H9 (cell line): Measurements from ENCODE around the gene COL27A1. TPM values are rescaled to one million over a fixed set of nuclear protein-coding genes. Genes with fewer than 3 reads are reported as not detected.
A peak's percentile ranks its signal among the peaks of the same experiment; 100 is the strongest.

Experiments used
- DNase-seq: peaks from one replicate; pipeline ENCODE4 v3.0.0-alpha.2; 2017
- H2AFZ ChIP-seq: one replicate; pipeline ENCODE4 v1.6.1; 2013; ENCODE audit warnings: mild to moderate bottlenecking, low read length, control low read depth, moderate library complexity
- H2AK5ac ChIP-seq: 2 replicates; pipeline ENCODE4 v1.6.1; 2013; ENCODE audit warnings: low read length, control low read depth, mixed read lengths; ENCODE audit not compliant: insufficient read length
- H2BK120ac ChIP-seq: one replicate; pipeline ENCODE4 v1.6.1; 2013; ENCODE audit warnings: low read depth, mild to moderate bottlenecking, low read length, control low read depth, inconsistent platforms; ENCODE audit not compliant: poor library complexity, severe bottlenecking
- H2BK12ac ChIP-seq: 2 replicates; pipeline ENCODE4 v1.6.1; 2013; ENCODE audit warnings: low read length, control low read depth, mixed read lengths, low read depth; ENCODE audit not compliant: insufficient read length
- H2BK15ac ChIP-seq: 2 replicates; pipeline ENCODE4 v1.6.1; 2013; ENCODE audit warnings: low read depth, low read length, control low read depth
- H2BK20ac ChIP-seq: one replicate; pipeline ENCODE4 v1.6.1; 2013; ENCODE audit warnings: low read depth, mild to moderate bottlenecking, low read length, control low read depth, inconsistent platforms; ENCODE audit not compliant: poor library complexity, severe bottlenecking
- H2BK5ac ChIP-seq: 2 replicates; pipeline ENCODE4 v1.6.1; 2013; ENCODE audit warnings: low read length, control low read depth, mixed read lengths; ENCODE audit not compliant: insufficient read length
- H3K14ac ChIP-seq: 2 replicates; pipeline ENCODE4 v1.6.1; 2013; ENCODE audit warnings: low read length, control low read depth; ENCODE audit not compliant: insufficient read depth
- H3K18ac ChIP-seq: 2 replicates; pipeline ENCODE4 v1.6.1; 2013; ENCODE audit warnings: low read depth, mild to moderate bottlenecking, mixed read lengths, low read length, control low read depth; ENCODE audit not compliant: insufficient read length
- H3K23ac ChIP-seq: 2 replicates; pipeline ENCODE4 v1.6.1; 2013; ENCODE audit warnings: low read length, control low read depth, mixed read lengths, low read depth; ENCODE audit not compliant: insufficient read length
- H3K23me2 ChIP-seq: 2 replicates; pipeline ENCODE4 v1.6.1; 2013; ENCODE audit warnings: low read depth, mild to moderate bottlenecking, mixed read lengths, low read length, control low read depth; ENCODE audit not compliant: insufficient read length, poor library complexity, severe bottlenecking
- H3K27ac ChIP-seq: 2 replicates; pipeline ENCODE4 v1.5.1; 2013; ENCODE audit warnings: low read length, control low read depth, mixed read lengths, low read depth; ENCODE audit not compliant: insufficient read length
- H3K27me3 ChIP-seq: 2 replicates; pipeline ENCODE4 v1.6.1; 2013; ENCODE audit warnings: low read length, control low read depth, inconsistent platforms; ENCODE audit not compliant: insufficient read depth
- H3K4ac ChIP-seq: 2 replicates; pipeline ENCODE4 v1.6.1; 2013; ENCODE audit warnings: low read depth, mild to moderate bottlenecking, control low read depth, inconsistent platforms, low read length, moderate library complexity
- H3K4me1 ChIP-seq: 2 replicates; pipeline ENCODE4 v1.6.1; 2013; ENCODE audit warnings: low read length, control low read depth, inconsistent platforms; ENCODE audit not compliant: insufficient read depth
- H3K4me2 ChIP-seq: 2 replicates; pipeline ENCODE4 v1.6.1; 2013; ENCODE audit warnings: low read length, control low read depth, mixed read lengths; ENCODE audit not compliant: insufficient read length, insufficient read depth
- H3K56ac ChIP-seq: 2 replicates; pipeline ENCODE4 v1.6.1; 2013; ENCODE audit warnings: low read depth, mild to moderate bottlenecking, mixed read lengths, low read length, control low read depth; ENCODE audit not compliant: insufficient read length
- H3K79me1 ChIP-seq: 2 replicates; pipeline ENCODE4 v1.6.1; 2013; ENCODE audit warnings: low read depth, mild to moderate bottlenecking, moderate library complexity, low read length, control low read depth, inconsistent platforms; ENCODE audit not compliant: insufficient read depth, poor library complexity, severe bottlenecking
- H3K79me2 ChIP-seq: 2 replicates; pipeline ENCODE4 v1.6.1; 2013; ENCODE audit warnings: low read length, control low read depth, inconsistent platforms; ENCODE audit not compliant: insufficient read depth
- H3K9ac ChIP-seq: 2 replicates; pipeline ENCODE4 v1.6.1; 2013; ENCODE audit warnings: low read length, control low read depth, mixed read lengths; ENCODE audit not compliant: insufficient read length; ENCODE audit errors: extremely low read depth
- H3K9me3 ChIP-seq: one replicate; pipeline ENCODE4 v1.6.1; 2013; ENCODE audit warnings: low read depth, low read length, inconsistent platforms; ENCODE audit not compliant: control insufficient read depth
- H3T11ph ChIP-seq: one replicate; pipeline ENCODE4 v1.6.1; 2013; ENCODE audit warnings: mild to moderate bottlenecking, low read length, control low read depth, inconsistent platforms
- H4K20me1 ChIP-seq: one replicate; pipeline ENCODE4 v1.6.1; 2013; ENCODE audit not compliant: control insufficient read depth, insufficient read length, insufficient read depth
- H4K5ac ChIP-seq: 2 replicates; pipeline ENCODE4 v1.6.1; 2013; ENCODE audit warnings: low read depth, mild to moderate bottlenecking, mixed read lengths, low read length, control low read depth; ENCODE audit not compliant: insufficient read length
- H4K8ac ChIP-seq: replicated peaks from 2 replicates; pipeline ENCODE4 v1.6.1; 2013; ENCODE audit warnings: low read length, control low read depth, mixed read lengths, low read depth; ENCODE audit not compliant: insufficient read length
- H4K91ac ChIP-seq: 2 replicates; pipeline ENCODE4 v1.6.1; 2013; ENCODE audit warnings: low read depth, mild to moderate bottlenecking, moderate library complexity, mixed read lengths, low read length, control low read depth; ENCODE audit not compliant: insufficient read length
- H3K27ac Mint-ChIP-seq, 3 experiments: 2 replicates in 2 of 3; 3 replicates in 1 of 3; pipeline ENCODE4 v1.8.0; 2020 to 2021; ENCODE audit warnings: mixed read lengths in 3 of 3, mild to moderate bottlenecking in 1 of 3, moderate library complexity in 1 of 3
- H3K27me3 Mint-ChIP-seq: 2 replicates; pipeline ENCODE4 v1.8.0; 2021; ENCODE audit warnings: low read depth, mild to moderate bottlenecking, moderate library complexity, mixed read lengths
- H3K36me3 Mint-ChIP-seq, 3 experiments: 2 replicates in 2 of 3; 3 replicates in 1 of 3; pipeline ENCODE4 v1.8.0; 2020 to 2021; ENCODE audit warnings: low read depth in 3 of 3, mixed read lengths in 3 of 3; ENCODE audit not compliant: insufficient read depth in 1 of 3
- H3K4me1 Mint-ChIP-seq, 2 experiments: 2 replicates each; pipeline ENCODE4 v1.8.0; 2020; ENCODE audit warnings: mixed read lengths in 2 of 2
- H3K4me3 Mint-ChIP-seq, 2 experiments: 2 replicates in 1 of 2; 3 replicates in 1 of 2; pipeline ENCODE4 v1.8.0; 2020 to 2021; ENCODE audit warnings: mild to moderate bottlenecking in 2 of 2, mixed read lengths in 2 of 2, moderate library complexity in 1 of 2
- H3K9me3 Mint-ChIP-seq, 2 experiments: 2 replicates in 1 of 2; 3 replicates in 1 of 2; pipeline ENCODE4 v1.8.0; 2020; ENCODE audit warnings: mild to moderate bottlenecking in 2 of 2, mixed read lengths in 2 of 2, moderate library complexity in 1 of 2
- WGBS: extraction: QIAGEN DNeasy Blood & Tissue Kit; methylation state at CpG from one replicate; pipeline ENCODE4 v1.1.7; 2013; ENCODE audit warnings: missing lambda C conversion rate, low lambda C conversion rate, mixed read lengths; ENCODE audit not compliant: insufficient read length; ENCODE audit errors: extremely low coverage; 5-methylcytosine and 5-hydroxymethylcytosine counted together
- total RNA-seq: library from RNA; stranded (reverse); gene quantifications from 2 replicates; pipeline ENCODE4 v1.2.1, GENCODE V29; 2021
- TF ChIP-seq, protein P1 (sequence below): fragments of 200-600 bp; sonication (generic); conservative IDR thresholded peaks from 3 replicates; pipeline ENCODE4 v1.8.0; 2021; ENCODE audit warnings: antibody characterized with exemption, mild to moderate bottlenecking

COL27A1 gene
- total RNA-seq, 1 experiment from 2014 or later: 17.9 TPM

DNA sequence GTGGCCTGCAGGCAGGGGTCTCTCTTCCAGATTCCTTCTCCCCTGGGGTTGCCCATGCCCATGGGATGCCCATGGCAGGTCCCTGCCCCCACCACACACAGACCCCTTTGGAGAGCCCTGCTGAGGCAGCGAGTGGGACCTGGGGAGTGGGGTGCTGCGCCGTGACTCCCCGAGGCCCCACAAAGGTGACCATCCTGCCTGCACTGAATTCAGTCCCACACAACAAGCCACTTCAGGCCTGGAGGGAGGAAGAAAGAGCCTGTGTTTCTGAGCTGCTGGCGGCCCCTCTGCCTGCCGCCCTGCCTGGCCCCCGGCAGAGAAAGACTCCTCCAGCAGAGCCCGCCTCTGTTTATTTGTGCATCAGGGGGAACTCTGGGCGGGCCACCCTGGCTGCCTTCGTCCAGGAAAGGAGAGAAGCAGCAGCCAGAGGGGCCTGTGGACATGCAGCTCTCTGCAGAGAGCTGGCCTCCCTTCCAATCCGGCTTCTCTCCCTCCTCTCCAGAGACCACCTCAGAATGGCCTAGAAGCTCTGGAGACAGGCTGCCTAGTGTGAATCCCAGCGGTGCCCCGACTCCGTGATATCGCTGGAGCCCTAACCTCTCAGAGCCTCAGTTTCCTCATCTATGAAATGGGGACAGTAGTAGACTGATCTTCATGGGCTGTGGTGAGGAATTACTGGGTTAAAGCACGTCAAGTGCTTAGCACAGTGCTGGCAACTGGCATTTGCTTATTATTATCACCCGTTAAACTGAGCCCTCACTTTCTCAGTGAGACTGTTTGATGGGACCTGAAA, 72.9 kb downstream of the COL27A1 start:
- Histone ChIP-seq H3K9ac (no peak overlapping the region), H4K8ac (no peak overlapping the region), H4K5ac (no peak overlapping the region), H3T11ph (no peak overlapping the region), H3K4me2 (no peak overlapping the region), H2AFZ (no peak overlapping the region), H3K4me1 (0 out of 2 replicates have a peak, but pooled peaks cover 3% of the 10 kb centered on the region), H3K79me1 (no peaks in the 10 kb centered on the region), H4K91ac (no peak overlapping the region), H3K27ac (no peak overlapping the region), H2BK5ac (no peak overlapping the region), H2AK5ac (no peak overlapping the region), H2BK12ac (no peak overlapping the region), H3K14ac (no peak overlapping the region; the same call in 1 of the 2 replicates), H3K18ac (no peak overlapping the region), H3K4ac (no peak overlapping the region), H3K9me3 (no peaks in the 10 kb centered on the region), H3K23me2 (no peaks in the 10 kb centered on the region), H3K27me3 (no peaks in the 10 kb centered on the region), H4K20me1 (no peaks in the 10 kb centered on the region), H2BK20ac (no peak overlapping the region), H3K56ac (no peak overlapping the region), H2BK120ac (no peak overlapping the region), H3K79me2 (no peaks in the 10 kb centered on the region), H2BK15ac (no peak overlapping the region), H3K23ac (no peak overlapping the region)
- Mint-ChIP-seq H3K27ac (peak overlapping the region in 2 of 3 experiments; percentile 28 to 88; a peak in 1 of 7 replicates), H3K27me3 (peaks cover 5% of the 10 kb centered on the region), H3K4me3 (no peak overlapping the region), H3K9me3 (no peaks in the 10 kb centered on the region; a peak in 2 of 5 replicates), H3K4me1 (peaks cover 32 to 52% of the 10 kb centered on the region in 2 experiments), H3K36me3 (no peaks in the 10 kb centered on the region)
- no peak for DNase-seq
- TF ChIP-seq, protein P1, sequence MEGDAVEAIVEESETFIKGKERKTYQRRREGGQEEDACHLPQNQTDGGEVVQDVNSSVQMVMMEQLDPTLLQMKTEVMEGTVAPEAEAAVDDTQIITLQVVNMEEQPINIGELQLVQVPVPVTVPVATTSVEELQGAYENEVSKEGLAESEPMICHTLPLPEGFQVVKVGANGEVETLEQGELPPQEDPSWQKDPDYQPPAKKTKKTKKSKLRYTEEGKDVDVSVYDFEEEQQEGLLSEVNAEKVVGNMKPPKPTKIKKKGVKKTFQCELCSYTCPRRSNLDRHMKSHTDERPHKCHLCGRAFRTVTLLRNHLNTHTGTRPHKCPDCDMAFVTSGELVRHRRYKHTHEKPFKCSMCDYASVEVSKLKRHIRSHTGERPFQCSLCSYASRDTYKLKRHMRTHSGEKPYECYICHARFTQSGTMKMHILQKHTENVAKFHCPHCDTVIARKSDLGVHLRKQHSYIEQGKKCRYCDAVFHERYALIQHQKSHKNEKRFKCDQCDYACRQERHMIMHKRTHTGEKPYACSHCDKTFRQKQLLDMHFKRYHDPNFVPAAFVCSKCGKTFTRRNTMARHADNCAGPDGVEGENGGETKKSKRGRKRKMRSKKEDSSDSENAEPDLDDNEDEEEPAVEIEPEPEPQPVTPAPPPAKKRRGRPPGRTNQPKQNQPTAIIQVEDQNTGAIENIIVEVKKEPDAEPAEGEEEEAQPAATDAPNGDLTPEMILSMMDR: no peak
- no CpG with 5 or more reads among the region's 17 CpGs for WGBS
